Ishikawa (cell line): ENCODE results near the gene HSPH1.

Source experiments
- CEBPB ChIP-seq: IDR thresholded peaks from 2 replicates; pipeline ENCODE4 v1.6.1; 2012
- CREB1 ChIP-seq: IDR thresholded peaks from 2 replicates; pipeline ENCODE4 v1.6.1; 2012; ENCODE audit warnings: low read depth
- EGR1 ChIP-seq: IDR thresholded peaks from 2 replicates; pipeline ENCODE4 v1.6.1; 2012
- EP300 ChIP-seq: IDR thresholded peaks from 2 replicates; pipeline ENCODE4 v1.6.1; 2012; ENCODE audit warnings: borderline replicate concordance
- FOXM1 ChIP-seq: IDR thresholded peaks from 2 replicates; pipeline ENCODE4 v1.6.1; 2012; ENCODE audit warnings: low read depth, borderline replicate concordance
- NFIC ChIP-seq: IDR thresholded peaks from 2 replicates; pipeline ENCODE4 v1.6.1; 2012
- RAD21 ChIP-seq: IDR thresholded peaks from 2 replicates; pipeline ENCODE4 v1.6.1; 2012; ENCODE audit warnings: low read depth
- TAF1 ChIP-seq: IDR thresholded peaks from 2 replicates; pipeline ENCODE4 v1.6.1; 2012; ENCODE audit warnings: low read depth, mild to moderate bottlenecking
- TCF12 ChIP-seq: IDR thresholded peaks from 2 replicates; pipeline ENCODE4 v1.6.1; 2012; ENCODE audit warnings: low read depth
- TEAD4 ChIP-seq: IDR thresholded peaks from 2 replicates; pipeline ENCODE4 v1.6.1; 2012
- YY1 ChIP-seq: IDR thresholded peaks from 2 replicates; pipeline ENCODE4 v1.6.1; 2012; ENCODE audit warnings: low read depth
- ZBTB7A ChIP-seq: IDR thresholded peaks from 2 replicates; pipeline ENCODE4 v1.6.1; 2012; ENCODE audit warnings: low read depth
- TF ChIP-seq, protein P1 (sequence below): IDR thresholded peaks from 2 replicates; pipeline ENCODE4 v1.6.1; 2012
- TF ChIP-seq, protein P2 (sequence below): IDR thresholded peaks from 2 replicates; pipeline ENCODE4 v1.6.1; 2012; ENCODE audit warnings: low read depth, mild to moderate bottlenecking
- TF ChIP-seq, protein P3 (sequence below): IDR thresholded peaks from 2 replicates; pipeline ENCODE4 v1.6.1; 2012

Gene HSPH1

DNA sequence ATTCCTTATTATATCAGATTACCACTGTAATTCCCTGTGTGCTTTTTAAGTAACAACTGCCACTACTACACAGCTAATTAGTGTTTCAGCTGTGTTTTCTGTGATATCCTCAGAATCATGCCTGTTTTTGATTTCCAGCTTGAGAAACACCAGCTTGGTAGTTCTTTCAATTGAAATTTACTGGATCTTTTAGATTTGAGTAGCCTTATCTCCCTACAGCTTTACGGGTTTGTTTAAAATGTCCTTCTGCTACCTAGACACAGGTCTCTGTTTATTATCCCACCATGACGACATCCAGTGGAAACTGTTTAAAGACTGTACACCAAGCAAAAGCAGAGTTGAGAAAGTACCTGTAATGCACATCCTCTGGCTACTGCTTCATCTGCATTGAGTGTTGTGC is 12.1 kb downstream of the HSPH1 start:
- TF ChIP-seq TAF1 (no peak), TCF12 (no peak), CREB1 (no peak)
- TF ChIP-seq, protein P1, sequence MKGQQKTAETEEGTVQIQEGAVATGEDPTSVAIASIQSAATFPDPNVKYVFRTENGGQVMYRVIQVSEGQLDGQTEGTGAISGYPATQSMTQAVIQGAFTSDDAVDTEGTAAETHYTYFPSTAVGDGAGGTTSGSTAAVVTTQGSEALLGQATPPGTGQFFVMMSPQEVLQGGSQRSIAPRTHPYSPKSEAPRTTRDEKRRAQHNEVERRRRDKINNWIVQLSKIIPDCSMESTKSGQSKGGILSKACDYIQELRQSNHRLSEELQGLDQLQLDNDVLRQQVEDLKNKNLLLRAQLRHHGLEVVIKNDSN = no peak

DNA sequence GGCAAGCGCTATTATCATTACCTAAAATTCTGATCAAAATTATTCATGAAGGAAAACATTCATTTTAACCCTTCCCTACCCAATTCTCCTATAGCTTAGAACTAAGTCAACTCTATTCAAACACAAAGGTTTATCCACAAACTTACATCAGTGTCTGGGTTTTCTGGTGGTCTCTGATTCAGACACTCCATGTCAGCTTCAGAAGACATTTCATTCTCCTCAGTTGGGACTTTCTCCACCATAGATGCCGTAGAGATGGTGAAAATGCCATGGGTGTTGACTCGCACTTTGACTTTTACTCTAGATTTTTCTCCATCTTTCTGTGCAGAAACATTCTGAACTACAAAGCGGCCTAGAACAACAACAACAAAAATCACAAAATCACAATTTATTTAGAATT is 16.3 kb downstream of the HSPH1 start:
- TF ChIP-seq, protein P1 = no peak
- TF ChIP-seq CEBPB (no peak), NFIC (no peak), TEAD4 (no peak), FOXM1 (no peak), ZBTB7A (no peak), EP300 (no peak), TAF1 (no peak)
- TF ChIP-seq, protein P2, sequence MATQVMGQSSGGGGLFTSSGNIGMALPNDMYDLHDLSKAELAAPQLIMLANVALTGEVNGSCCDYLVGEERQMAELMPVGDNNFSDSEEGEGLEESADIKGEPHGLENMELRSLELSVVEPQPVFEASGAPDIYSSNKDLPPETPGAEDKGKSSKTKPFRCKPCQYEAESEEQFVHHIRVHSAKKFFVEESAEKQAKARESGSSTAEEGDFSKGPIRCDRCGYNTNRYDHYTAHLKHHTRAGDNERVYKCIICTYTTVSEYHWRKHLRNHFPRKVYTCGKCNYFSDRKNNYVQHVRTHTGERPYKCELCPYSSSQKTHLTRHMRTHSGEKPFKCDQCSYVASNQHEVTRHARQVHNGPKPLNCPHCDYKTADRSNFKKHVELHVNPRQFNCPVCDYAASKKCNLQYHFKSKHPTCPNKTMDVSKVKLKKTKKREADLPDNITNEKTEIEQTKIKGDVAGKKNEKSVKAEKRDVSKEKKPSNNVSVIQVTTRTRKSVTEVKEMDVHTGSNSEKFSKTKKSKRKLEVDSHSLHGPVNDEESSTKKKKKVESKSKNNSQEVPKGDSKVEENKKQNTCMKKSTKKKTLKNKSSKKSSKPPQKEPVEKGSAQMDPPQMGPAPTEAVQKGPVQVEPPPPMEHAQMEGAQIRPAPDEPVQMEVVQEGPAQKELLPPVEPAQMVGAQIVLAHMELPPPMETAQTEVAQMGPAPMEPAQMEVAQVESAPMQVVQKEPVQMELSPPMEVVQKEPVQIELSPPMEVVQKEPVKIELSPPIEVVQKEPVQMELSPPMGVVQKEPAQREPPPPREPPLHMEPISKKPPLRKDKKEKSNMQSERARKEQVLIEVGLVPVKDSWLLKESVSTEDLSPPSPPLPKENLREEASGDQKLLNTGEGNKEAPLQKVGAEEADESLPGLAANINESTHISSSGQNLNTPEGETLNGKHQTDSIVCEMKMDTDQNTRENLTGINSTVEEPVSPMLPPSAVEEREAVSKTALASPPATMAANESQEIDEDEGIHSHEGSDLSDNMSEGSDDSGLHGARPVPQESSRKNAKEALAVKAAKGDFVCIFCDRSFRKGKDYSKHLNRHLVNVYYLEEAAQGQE = no peak

DNA sequence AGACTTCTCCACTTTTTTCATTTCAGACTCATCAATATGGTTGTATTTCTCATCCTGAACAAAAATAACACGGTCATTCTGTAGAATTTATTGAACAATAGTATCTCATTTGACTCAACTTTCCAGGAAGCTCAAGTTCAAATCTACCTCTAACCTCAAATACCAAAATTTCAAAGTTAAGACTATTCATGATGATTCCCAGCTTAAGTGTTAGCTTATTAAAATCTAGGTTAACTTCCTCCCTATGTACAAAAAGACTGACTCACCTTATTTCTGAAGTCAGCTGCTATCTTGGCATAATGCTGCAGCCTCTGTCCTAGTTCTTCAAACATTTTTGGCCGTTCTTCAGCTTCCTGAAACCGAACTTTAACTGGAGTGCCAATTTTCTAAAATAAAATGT is 23.2 kb downstream of the HSPH1 start:
- no peak for TF ChIP-seq NFIC

DNA sequence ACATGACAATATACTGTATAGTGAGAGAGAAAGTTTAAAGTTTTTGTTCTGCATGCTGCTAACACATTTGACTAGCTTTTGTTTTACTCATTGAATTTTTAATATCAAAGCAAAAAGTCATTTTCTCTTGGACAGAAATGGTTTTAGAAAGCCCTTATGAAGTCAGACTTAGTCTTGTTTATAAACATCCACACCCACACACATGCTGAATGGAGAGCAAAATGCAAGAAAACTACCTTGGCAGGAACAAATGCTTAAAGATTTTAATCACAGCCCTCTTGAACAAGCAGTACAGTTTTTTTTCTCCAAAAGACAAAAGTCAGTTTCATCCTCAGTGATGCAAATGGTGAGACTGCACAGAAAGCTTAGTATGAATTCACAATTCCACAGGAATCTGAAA is 25.0 kb downstream of the HSPH1 start:
- TF ChIP-seq TCF12 (no peak), NFIC (no peak), EP300 (no peak), YY1 (no peak), CEBPB (no peak), FOXM1 (no peak), CREB1 (no peak), ZBTB7A (no peak), TEAD4 (no peak), EGR1 (no peak), RAD21 (no peak), TAF1 (no peak)
- TF ChIP-seq, protein P2 = no peak
- TF ChIP-seq, protein P1 = no peak
- TF ChIP-seq, protein P3, sequence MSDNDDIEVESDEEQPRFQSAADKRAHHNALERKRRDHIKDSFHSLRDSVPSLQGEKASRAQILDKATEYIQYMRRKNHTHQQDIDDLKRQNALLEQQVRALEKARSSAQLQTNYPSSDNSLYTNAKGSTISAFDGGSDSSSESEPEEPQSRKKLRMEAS = no peak

DNA sequence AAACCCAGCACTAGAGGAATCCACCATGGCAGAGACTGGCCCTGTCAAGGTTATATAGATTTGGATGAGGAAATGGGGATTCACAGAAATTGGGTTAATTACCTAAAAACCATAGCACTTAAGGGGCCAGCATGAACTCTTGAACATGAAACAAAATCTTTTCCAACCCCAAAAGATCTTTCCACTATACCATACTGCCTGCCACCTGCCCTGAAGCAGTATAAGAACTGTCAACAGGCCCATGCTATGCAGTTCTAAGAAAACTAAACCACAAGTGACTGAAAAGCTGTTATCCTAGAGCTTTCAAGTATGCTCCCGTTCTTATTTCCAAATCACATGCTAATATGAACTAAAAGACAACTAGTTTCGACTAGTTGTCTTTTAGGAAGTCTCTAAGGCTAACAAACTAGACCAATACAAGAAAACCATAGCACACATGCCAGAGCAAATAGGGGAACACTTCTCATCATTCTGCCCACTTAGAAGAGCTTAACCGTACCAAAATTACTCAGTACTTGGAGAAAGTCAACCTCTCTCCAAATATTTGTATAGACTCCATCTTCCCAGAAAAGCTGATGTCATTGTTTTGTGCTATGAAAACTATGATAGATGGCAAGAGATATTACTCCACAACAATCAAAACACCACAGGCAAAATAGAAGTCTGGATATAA is 27.5 kb downstream of the HSPH1 start:
- TF ChIP-seq CEBPB (no peak), FOXM1 (no peak), EP300 (no peak), CREB1 (no peak), YY1 (no peak), TCF12 (no peak), TAF1 (no peak)
- TF ChIP-seq, protein P3 = no peak
- TF ChIP-seq, protein P2 = no peak
